ENCODE results near the gene CD4.

- TF ChIP-seq CTCF (conservative IDR thresholded peaks at IDR 0.05; ENCODE audit: low read length) (no peak), EZH2phosphoT487 (IDR thresholded peaks at IDR 0.05; ENCODE audit: borderline replicate concordance, low read depth, low read length) (no peak)
These were observed 37.6 kb upstream of the CD4 start for GRCh38 chr12:6751767-6752166.

Data from OCI-LY7 (cell line).